ENCODE results near the gene LRRC72.
A peak's percentile ranks its signal among the peaks of the same experiment; 100 is the strongest.

The LRRC72 gene

GRCh38 chr7:16491148-16491547, 35.5 kb upstream of the LRRC72 start:
- no peak overlapping the region for H4K91ac ChIP-seq (ENCODE audit: low read depth, low read length, poor library complexity)
- H2BK12ac ChIP-seq (ENCODE audit: low read length), result no peak overlapping the region
- no peak overlapping the region for H2BK5ac ChIP-seq (ENCODE audit: low read length)
- H3K27ac ChIP-seq (replicated peaks; ENCODE audit: low read length), result no peak overlapping the region
- H2BK120ac ChIP-seq (ENCODE audit: low read depth, low read length), result no peak overlapping the region
- WGBS, 2 donors (ENCODE audit: extremely low coverage in 2 of 2, insufficient read length in 2 of 2, insufficient replicate concordance in 1 of 2), result no CpG with 5 or more reads among the region's 2 CpGs
- peaks cover 0 to 2% of the 10 kb centered on the region in 2 donors for H3K9me3 ChIP-seq (replicated peaks in 1 of 2; ENCODE audit: control insufficient read depth in 2 of 2, insufficient read depth in 1 of 2, low read depth in 1 of 2, low read length in 2 of 2)
- no peak overlapping the region for H2AK5ac ChIP-seq (ENCODE audit: low read depth, low read length)
- no peak overlapping the region for H3K14ac ChIP-seq (ENCODE audit: low read length)
- peaks cover 5 to 56% of the 10 kb centered on the region in 2 donors for H3K4me1 ChIP-seq (ENCODE audit: control insufficient read depth in 2 of 2, insufficient read depth in 1 of 2, low read depth in 1 of 2, low read length in 2 of 2)
- H3K79me1 ChIP-seq (ENCODE audit: low read depth, low read length), result no peaks in the 10 kb centered on the region
- no peak overlapping the region for H2AFZ ChIP-seq (ENCODE audit: low read length)
- H3K27me3 ChIP-seq (ENCODE audit: control insufficient read depth in 3 of 3, insufficient read depth in 3 of 3, low read depth in 1 of 3, low read length in 3 of 3), result no peaks in the 10 kb centered on the region
- H3K18ac ChIP-seq (ENCODE audit: low read length), result no peak overlapping the region
- no peak overlapping the region for H3K4me3 ChIP-seq (ENCODE audit: low read length in 2 of 2)
- H3K36me3 ChIP-seq (replicated peaks in 1 of 2; ENCODE audit: control insufficient read depth in 2 of 2, insufficient read depth in 2 of 2, low read length in 2 of 2), result no peaks in the 10 kb centered on the region
- no peak overlapping the region for H3K23ac ChIP-seq (ENCODE audit: low read depth, low read length, poor library complexity)
- no peak overlapping the region for H3K4ac ChIP-seq (ENCODE audit: low read length)
- H3K4me2 ChIP-seq (ENCODE audit: insufficient read depth, low read length, poor library complexity, severe bottlenecking), result no peak overlapping the region
- H3K9ac ChIP-seq (ENCODE audit: low read depth, low read length, poor library complexity), result no peak overlapping the region
- no peak for DNase-seq (ENCODE audit: low spot score)
- no peak overlapping the region for H2BK15ac ChIP-seq (ENCODE audit: low read length)
- H4K8ac ChIP-seq (ENCODE audit: low read depth, low read length), result no peak overlapping the region

- H3K79me1 ChIP-seq (ENCODE audit: low read depth, low read length), result no peaks in the 10 kb centered on the region
- no peaks in the 10 kb centered on the region for H3K27me3 ChIP-seq (ENCODE audit: control insufficient read depth in 3 of 3, insufficient read depth in 3 of 3, low read depth in 1 of 3, low read length in 3 of 3)
- H3K9ac ChIP-seq (ENCODE audit: low read depth, low read length, poor library complexity), result no peak overlapping the region
- no peak overlapping the region for H2BK120ac ChIP-seq (ENCODE audit: low read depth, low read length)
- no peak overlapping the region for H2BK12ac ChIP-seq (ENCODE audit: low read length)
- peaks cover 0 to 2% of the 10 kb centered on the region in 2 donors for H3K9me3 ChIP-seq (replicated peaks in 1 of 2; ENCODE audit: control insufficient read depth in 2 of 2, insufficient read depth in 1 of 2, low read depth in 1 of 2, low read length in 2 of 2)
- H3K18ac ChIP-seq (ENCODE audit: low read length), result no peak overlapping the region
- no peak overlapping the region for H3K14ac ChIP-seq (ENCODE audit: low read length)
- peak overlapping the region; percentile 33 for H2AFZ ChIP-seq (ENCODE audit: low read length)
- no peak overlapping the region for H3K23ac ChIP-seq (ENCODE audit: low read depth, low read length, poor library complexity)
- no peak overlapping the region for H3K4ac ChIP-seq (ENCODE audit: low read length)
- H4K91ac ChIP-seq (ENCODE audit: low read depth, low read length, poor library complexity), result no peak overlapping the region
- H3K4me3 ChIP-seq (ENCODE audit: low read length in 2 of 2), result no peak overlapping the region
- no peak overlapping the region for H2BK15ac ChIP-seq (ENCODE audit: low read length)
- H3K4me1 ChIP-seq (ENCODE audit: control insufficient read depth in 2 of 2, insufficient read depth in 1 of 2, low read depth in 1 of 2, low read length in 2 of 2), result peaks cover 5 to 56% of the 10 kb centered on the region in 2 donors
- no peak overlapping the region for H3K27ac ChIP-seq (replicated peaks; ENCODE audit: low read length)
- H3K36me3 ChIP-seq (replicated peaks in 1 of 2; ENCODE audit: control insufficient read depth in 2 of 2, insufficient read depth in 2 of 2, low read length in 2 of 2), result no peaks in the 10 kb centered on the region
- H4K8ac ChIP-seq (ENCODE audit: low read depth, low read length), result no peak overlapping the region
- DNase-seq (ENCODE audit: low spot score), result no peak
- H2BK5ac ChIP-seq (ENCODE audit: low read length), result no peak overlapping the region
- no CpG with 5 or more reads among the region's 3 CpGs for WGBS, 2 donors (ENCODE audit: extremely low coverage in 2 of 2, insufficient read length in 2 of 2, insufficient replicate concordance in 1 of 2)
- H3K4me2 ChIP-seq (ENCODE audit: insufficient read depth, low read length, poor library complexity, severe bottlenecking), result no peak overlapping the region
- H2AK5ac ChIP-seq (ENCODE audit: low read depth, low read length), result no peak overlapping the region
Observed at GRCh38 chr7:16492513-16493062, 34.0 kb upstream of the LRRC72 start.

- Histone ChIP-seq H3K9me3 (replicated peaks in 1 of 2; ENCODE audit: control insufficient read depth in 2 of 2, insufficient read depth in 1 of 2, low read depth in 1 of 2, low read length in 2 of 2) (peaks cover 0 to 2% of the 10 kb centered on the region in 2 donors), H3K23ac (ENCODE audit: low read depth, low read length, poor library complexity) (no peak overlapping the region), H4K91ac (ENCODE audit: low read depth, low read length, poor library complexity) (no peak overlapping the region), H3K18ac (ENCODE audit: low read length) (no peak overlapping the region), H2BK15ac (ENCODE audit: low read length) (no peak overlapping the region), H2AFZ (ENCODE audit: low read length) (no peak overlapping the region), H3K9ac (ENCODE audit: low read depth, low read length, poor library complexity) (no peak overlapping the region), H2BK120ac (ENCODE audit: low read depth, low read length) (no peak overlapping the region), H3K4ac (ENCODE audit: low read length) (no peak overlapping the region), H3K79me1 (ENCODE audit: low read depth, low read length) (no peaks in the 10 kb centered on the region), H3K4me2 (ENCODE audit: insufficient read depth, low read length, poor library complexity, severe bottlenecking) (no peak overlapping the region), H3K27me3 (ENCODE audit: control insufficient read depth in 3 of 3, insufficient read depth in 3 of 3, low read depth in 1 of 3, low read length in 3 of 3) (no peaks in the 10 kb centered on the region), H3K4me1 (ENCODE audit: control insufficient read depth in 2 of 2, insufficient read depth in 1 of 2, low read depth in 1 of 2, low read length in 2 of 2) (peaks cover 5 to 60% of the 10 kb centered on the region in 2 donors), H3K14ac (ENCODE audit: low read length) (no peak overlapping the region), H3K4me3 (ENCODE audit: low read length in 2 of 2) (no peak overlapping the region), H3K27ac (replicated peaks; ENCODE audit: low read length) (no peak overlapping the region), H2BK5ac (ENCODE audit: low read length) (no peak overlapping the region), H4K8ac (ENCODE audit: low read depth, low read length) (no peak overlapping the region), H2AK5ac (ENCODE audit: low read depth, low read length) (no peak overlapping the region), H3K36me3 (replicated peaks in 1 of 2; ENCODE audit: control insufficient read depth in 2 of 2, insufficient read depth in 2 of 2, low read length in 2 of 2) (no peaks in the 10 kb centered on the region), H2BK12ac (ENCODE audit: low read length) (no peak overlapping the region)
- no CpG with 5 or more reads among the region's 2 CpGs for WGBS, 2 donors (ENCODE audit: extremely low coverage in 2 of 2, insufficient read length in 2 of 2, insufficient replicate concordance in 1 of 2)
- no peak for DNase-seq (ENCODE audit: low spot score)
Observed at GRCh38 chr7:16493266-16493665, 33.4 kb upstream of the LRRC72 start.

- Histone ChIP-seq H3K4me2 (ENCODE audit: insufficient read depth, low read length, poor library complexity, severe bottlenecking) (no peak overlapping the region), H2AK5ac (ENCODE audit: low read depth, low read length) (no peak overlapping the region), H3K79me1 (ENCODE audit: low read depth, low read length) (no peaks in the 10 kb centered on the region), H3K36me3 (replicated peaks in 1 of 2; ENCODE audit: control insufficient read depth in 2 of 2, insufficient read depth in 2 of 2, low read length in 2 of 2) (no peaks in the 10 kb centered on the region), H2BK5ac (ENCODE audit: low read length) (no peak overlapping the region), H2BK120ac (ENCODE audit: low read depth, low read length) (no peak overlapping the region), H3K23ac (ENCODE audit: low read depth, low read length, poor library complexity) (no peak overlapping the region), H2AFZ (ENCODE audit: low read length) (no peak overlapping the region), H3K4me1 (ENCODE audit: control insufficient read depth in 2 of 2, insufficient read depth in 1 of 2, low read depth in 1 of 2, low read length in 2 of 2) (peaks cover 5 to 55% of the 10 kb centered on the region in 2 donors), H3K27ac (replicated peaks; ENCODE audit: low read length) (no peak overlapping the region), H3K27me3 (ENCODE audit: control insufficient read depth in 3 of 3, insufficient read depth in 3 of 3, low read depth in 1 of 3, low read length in 3 of 3) (no peaks in the 10 kb centered on the region), H3K9ac (ENCODE audit: low read depth, low read length, poor library complexity) (no peak overlapping the region), H3K18ac (ENCODE audit: low read length) (no peak overlapping the region), H3K9me3 (replicated peaks in 1 of 2; ENCODE audit: control insufficient read depth in 2 of 2, insufficient read depth in 1 of 2, low read depth in 1 of 2, low read length in 2 of 2) (peaks cover 0 to 2% of the 10 kb centered on the region in 2 donors), H4K91ac (ENCODE audit: low read depth, low read length, poor library complexity) (no peak overlapping the region), H3K4me3 (ENCODE audit: low read length in 2 of 2) (no peak overlapping the region), H3K14ac (ENCODE audit: low read length) (no peak overlapping the region), H4K8ac (ENCODE audit: low read depth, low read length) (no peak overlapping the region), H2BK12ac (ENCODE audit: low read length) (no peak overlapping the region), H3K4ac (ENCODE audit: low read length) (no peak overlapping the region), H2BK15ac (ENCODE audit: low read length) (no peak overlapping the region)
- no CpG with 5 or more reads among the region's 2 CpGs for WGBS, 2 donors (ENCODE audit: extremely low coverage in 2 of 2, insufficient read length in 2 of 2, insufficient replicate concordance in 1 of 2)
- DNase-seq (ENCODE audit: low spot score), result no peak
Observed at GRCh38 chr7:16494551-16494950, 32.1 kb upstream of the LRRC72 start.

Data from neuronal stem cell (in vitro differentiated cells).